Inferior parietal cortex (tissue), 1 donor: ENCODE results near the gene GRIA4.
"Not testable (repeated sequence)": the region's sequence is repeated elsewhere in the genome, so short reads cannot be mapped to it uniquely, and the experiment has no call there.

Experiments
- DNase-seq: peaks from one replicate; pipeline ENCODE4 v3.0.0-alpha.2; 2016; ENCODE audit errors: extremely low spot score

The GRIA4 gene

DNA sequence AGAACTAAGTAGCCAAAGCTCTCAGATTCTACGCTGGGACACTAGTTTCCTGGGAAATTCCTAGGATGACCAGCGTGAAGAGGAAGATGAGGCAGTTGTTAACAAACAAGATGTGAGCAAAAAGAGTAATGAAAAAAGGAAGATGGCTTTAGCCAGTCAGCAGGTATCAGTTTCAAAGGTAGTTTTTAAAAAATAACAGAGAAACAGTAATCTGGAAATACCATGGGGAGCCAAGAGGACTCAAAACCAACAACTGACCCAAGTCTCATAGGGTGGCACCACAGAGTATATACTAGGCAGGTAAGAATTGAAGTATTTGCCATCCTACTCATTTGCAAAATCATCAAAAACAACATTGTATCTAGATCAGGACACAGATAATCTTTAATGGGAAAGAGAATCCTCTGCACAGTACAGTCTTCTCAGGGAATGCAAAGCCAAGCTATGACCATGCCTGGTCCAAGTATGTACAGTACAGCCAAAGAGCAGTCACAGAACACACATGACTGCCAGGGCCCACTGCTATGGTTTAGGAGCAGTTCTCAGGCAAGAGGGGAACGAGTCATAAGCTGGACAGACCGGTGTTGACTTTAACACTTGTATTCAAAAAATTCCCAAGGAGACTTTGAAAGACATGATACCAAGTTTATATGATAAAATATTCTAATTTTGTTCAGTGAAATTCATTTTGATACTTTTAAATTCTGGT, 391.6 kb downstream of the GRIA4 start:
- DNase-seq = no peak

DNA sequence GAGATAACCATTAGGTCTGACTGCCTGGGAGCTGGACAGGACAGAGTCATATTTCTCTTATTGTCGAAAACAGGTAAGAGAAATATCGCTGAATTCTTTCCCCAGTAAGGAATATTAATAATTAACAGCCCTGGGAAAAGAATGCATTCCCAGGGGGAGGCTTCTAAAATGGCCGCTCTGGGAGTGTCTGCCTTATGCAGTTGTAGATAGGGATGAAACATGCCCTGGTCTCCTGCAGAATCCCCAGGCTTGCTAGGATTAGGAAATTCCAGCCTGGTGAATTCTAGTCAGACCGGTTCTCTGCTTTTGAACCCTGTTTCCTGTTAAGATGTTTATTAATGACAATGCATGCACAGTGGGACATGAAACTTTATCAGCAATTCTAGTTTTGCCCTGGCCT, 393.2 kb downstream of the GRIA4 start:
- not testable (repeated sequence) for DNase-seq

DNA sequence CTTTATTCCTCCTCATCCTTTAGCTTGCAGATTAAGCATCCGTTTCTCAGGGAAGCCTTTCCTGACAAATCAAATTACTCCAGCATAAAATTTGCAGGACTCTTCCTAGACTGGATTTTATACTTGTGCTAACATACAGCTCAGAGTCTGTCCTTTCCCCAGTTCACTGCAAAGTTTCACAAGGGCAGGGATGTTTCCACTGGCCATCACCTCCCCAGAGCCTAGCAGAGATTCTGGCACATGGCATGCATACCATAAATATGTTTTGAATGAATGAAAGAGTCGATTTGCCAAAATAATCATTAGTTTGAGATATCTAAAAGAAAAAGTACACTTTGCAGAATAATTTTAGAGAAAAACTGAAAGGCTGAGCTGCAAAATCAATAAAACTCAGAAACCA, 401.6 kb downstream of the GRIA4 start:
- DNase-seq = no peak

DNA sequence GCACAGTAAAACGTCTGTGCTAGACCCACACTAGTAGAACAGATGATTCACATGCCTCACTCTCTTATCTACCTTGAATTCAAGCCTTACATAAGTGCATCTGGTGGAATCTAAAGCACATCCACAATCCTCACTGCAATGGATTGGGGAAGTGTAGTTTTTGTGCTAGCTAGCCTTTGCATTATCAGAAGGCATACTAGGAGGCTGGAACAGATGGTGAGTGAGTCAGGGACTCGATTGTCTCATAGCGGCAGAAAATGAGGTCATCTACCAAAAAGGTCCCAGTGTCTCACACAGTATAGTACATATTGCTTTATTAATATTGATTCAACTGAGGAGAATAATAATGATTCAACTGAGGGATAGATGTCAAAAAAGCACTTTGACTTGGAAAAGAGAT, 402.9 kb downstream of the GRIA4 start:
- peak; percentile 61 for DNase-seq

DNA sequence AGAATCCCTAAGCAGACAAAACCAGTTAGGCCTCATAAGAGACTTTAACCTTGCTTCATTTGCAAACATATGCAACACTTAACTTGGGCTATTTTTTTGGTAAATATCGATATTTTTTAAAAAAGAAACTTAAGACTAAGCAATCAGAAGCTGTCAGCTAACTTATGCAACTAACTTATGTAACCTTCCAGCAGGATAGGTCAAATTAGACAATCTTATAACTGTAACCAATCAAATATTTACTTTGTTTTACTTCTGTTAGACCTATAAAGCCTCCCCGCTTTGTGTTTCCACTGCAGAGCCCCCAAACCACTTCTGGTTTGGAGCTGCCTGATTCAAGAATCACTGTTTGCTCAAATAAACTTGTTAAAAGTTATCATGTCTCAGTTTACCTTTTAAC, 404.2 kb downstream of the GRIA4 start:
- DNase-seq = no peak

DNA sequence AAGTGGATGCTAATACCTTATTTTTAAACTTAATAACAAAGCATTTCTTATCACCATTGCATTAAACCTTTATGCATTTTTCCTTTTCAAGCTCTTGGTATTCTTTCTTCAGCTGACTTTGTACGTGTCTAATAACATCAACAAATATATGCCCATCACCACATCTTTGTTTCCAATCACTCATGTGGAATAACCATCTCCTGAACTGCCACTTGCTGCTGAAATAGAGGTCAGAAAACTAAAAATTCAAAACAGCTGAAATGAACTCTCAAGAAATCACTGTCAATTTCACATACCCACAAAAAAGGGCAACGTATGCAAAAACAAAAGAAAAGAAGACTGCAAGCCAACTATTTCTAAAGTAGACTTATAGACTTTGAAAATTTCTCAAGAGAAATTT, 404.7 kb downstream of the GRIA4 start:
- DNase-seq = no peak

DNA sequence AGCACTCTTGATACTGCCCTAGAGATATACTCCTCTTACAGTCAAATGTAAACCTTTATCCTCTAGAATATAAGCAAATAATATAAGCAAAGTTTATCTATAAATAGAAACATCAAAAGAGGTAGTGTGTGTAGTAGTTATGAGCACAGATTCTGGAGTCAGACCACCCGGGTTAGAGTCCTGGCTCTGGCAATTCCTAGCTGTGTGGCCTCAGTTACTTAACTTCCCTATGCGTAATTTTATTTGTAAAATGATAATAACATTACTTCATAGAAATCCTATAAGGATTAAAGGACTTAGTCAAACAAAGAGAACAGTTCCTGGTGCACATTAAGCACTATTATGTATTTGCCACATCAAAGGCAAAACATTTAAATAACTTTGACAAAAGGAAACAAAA, 405.2 kb downstream of the GRIA4 start:
- DNase-seq = no peak

DNA sequence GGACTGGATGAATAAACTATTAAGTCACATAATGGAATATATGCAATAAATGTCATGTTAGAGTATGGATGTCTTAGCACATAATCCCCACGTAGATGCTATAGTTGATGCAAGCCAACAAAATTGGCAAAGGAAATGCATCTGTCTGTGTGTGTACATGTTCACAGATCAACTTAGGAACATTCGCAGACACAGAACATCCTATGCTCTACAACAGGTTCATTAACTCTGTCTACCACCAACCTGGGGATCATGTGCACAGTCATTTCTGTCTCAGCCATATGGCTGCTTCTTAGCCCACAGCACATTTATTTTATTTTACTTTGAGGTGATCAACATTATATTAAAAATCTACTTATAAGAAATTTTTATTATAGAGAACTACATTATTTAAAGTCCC, 407.2 kb downstream of the GRIA4 start:
- no peak for DNase-seq

DNA sequence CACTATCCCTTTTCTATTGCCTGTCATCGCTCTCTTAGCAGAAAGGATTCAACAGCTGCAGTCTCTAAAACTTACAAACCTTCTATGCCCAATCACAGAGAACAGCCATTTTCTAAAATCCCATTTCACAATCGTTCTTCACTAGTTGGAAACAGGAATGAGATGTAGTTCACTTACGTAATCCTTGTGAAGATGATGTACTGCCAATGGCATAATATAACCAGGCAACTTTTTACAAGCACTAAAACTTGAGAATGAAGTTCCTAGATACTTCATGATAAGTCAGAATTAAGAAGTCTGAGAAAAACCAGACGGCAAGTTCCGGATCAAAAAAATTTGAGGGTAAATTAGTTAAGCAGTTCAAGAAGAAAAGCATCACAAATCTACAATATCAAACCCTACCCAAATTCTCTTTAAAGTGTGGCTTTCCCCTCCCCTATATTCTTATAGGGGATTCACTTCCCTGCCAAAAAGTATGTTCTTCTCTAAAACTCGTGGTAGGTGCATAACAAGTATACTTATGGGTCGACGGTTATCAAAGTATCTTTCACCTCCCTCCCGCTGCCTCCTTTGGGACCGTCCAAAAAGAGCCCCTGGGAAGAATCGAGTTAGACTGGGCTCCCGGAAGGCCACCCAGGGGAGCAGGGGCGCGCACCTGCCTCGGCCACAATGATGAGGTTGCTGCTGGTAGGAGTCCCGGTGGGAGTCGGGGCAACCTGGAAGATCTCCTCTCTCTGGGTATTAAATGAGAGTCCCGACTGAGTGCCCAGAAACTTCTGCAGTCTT, 411.5 kb downstream of the GRIA4 start:
- no peak for DNase-seq

DNA sequence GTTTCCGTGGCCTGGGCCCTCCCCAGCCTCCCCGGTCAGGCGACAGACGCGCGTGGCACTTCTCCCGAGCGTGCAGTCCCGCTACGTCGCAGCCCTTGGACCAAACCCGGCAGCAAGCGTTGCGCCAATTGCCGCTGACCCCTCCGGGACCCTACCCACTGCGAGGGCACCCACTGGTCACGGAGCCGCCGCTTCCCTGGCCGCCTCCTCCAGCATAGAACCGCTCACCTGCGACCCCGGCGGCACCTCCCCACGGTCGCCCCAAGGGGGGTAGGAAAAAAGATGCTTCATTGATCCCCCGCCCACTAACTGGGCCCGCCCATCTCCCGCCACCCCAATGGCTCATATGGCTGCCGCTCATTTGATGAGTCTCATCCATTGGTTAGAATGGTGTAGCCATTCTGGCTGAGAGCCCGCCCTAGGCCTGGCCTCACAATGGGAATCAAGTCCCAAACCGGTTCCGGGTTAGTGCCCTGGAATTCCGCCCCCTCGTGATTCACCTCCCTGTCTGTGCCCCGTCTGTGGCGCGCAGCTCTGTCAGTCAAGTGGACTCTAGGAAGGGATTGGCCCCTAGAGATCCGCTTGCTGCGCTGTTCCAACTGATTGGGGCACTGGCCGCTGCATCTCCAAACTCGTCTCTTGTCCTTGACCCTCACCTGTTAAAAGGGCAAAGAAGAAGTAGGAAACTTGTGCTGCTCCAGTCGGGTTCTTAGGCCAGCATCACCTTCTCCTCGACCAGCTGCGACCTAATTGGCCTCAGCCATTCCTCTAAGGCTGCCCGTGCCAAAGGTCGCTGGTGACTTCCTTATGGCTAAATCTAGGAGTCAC, 412.3 kb downstream of the GRIA4 start, which contains the start of gene MSANTD4:
Gene MSANTD4, minus strand, starts transcription at position 274 of the 828 bp plus-strand sequence. CDS start 11,323 bp downstream, outside the sequence.
- peak; percentile 100 for DNase-seq

DNA sequence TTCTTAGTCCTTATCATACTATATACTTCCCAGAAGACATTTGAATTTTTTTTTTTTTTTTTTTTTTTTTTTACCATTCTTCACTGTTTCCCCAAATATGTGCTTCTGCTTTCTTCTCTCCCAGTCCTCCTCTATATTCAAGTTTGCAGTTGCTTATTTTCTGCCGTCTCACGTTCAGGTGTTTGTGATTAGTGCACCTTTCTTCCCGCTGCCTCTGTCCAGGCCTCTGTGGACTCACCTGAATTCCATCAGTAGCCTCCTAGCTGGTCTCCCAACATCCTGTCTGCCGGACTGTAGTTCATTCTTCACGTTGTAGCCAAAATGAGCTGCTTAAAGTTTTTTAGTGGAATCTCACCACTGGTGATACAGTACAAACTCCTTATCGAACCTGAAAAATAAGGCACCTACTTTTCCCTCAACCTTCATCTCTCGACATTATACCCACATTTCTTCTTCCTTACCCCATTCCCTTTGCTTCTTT, 413.0 kb downstream of the GRIA4 start:
- no peak for DNase-seq

DNA sequence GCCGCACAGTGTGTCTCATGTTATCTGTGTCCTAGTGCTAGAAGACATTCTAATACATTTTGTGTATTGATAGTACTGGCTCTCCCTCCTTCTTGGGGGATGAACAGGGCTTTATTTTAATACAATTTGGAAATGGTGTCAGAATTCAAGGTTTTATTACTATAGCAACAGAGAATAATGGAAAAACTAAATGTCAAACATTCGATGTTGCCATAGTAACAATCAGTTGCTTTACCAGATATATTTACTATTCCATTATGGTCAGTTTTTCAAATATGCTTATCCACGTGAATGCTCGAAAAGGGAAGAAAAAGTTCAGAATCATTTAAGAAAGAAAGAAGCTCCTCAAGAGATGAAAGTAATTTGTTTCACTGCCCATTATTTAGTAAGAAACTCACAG, 420.7 kb downstream of the GRIA4 start:
- no peak for DNase-seq

DNA sequence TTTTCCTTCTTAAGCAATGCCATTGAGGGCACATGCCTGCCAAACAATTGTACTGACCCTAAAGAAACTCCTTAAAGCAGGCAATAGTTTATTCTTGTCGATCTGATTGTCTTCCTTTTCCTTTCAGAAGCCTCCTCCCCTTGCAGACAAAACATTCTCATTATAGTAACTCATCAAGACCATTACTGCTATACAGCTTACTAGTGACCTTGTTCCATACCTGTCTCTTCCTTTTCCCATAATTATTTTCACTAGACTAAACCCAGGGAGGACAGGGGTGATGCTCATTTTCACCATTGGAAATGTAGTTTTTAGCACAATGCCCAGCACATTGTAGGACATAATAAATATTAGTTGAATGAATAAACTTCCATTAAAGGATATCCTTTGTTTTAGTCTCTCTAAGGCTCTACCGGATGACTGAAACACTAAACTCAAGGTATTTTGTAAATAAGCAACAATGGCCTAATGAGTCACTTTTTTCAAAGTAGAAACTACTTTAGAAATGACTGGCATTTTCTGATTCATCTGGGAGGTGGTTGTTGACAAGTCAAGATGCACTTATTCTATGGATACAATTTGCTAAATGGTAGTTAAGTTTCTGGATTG, 421.4 kb downstream of the GRIA4 start:
- DNase-seq = no peak
